ENCODE results near the gene TNFRSF12A. TPM values are rescaled to one million over a fixed set of nuclear protein-coding genes. Genes with fewer than 3 reads are reported as not detected.

Gene TNFRSF12A
- total and polyA plus RNA-seq, 2 of the 13 experiments (the other 11 are each of a cell fraction or from before 2014, with no cell fraction given) = 61.9 to 66.0 TPM

- TF ChIP-seq ZBTB33 (CRISPR knock-in tag; IDR thresholded peaks at IDR 0.05) = no peak
- TF ChIP-seq PRMT3 (CRISPR knock-in tag; IDR thresholded peaks at IDR 0.05; ENCODE audit: borderline replicate concordance, low read depth) = no peak
- no peak for TF ChIP-seq ATF4 (CRISPR knock-in tag; IDR thresholded peaks at IDR 0.05)
- no peak for TF ChIP-seq CREB3 (CRISPR knock-in tag; IDR thresholded peaks at IDR 0.05)
- no peak for TF ChIP-seq ZNF264 (CRISPR knock-in tag; IDR thresholded peaks at IDR 0.05)
- TF ChIP-seq SRSF9 (IDR thresholded peaks at IDR 0.05; ENCODE audit: borderline replicate concordance, insufficient read depth, low read depth, low read length, poor library complexity, severe bottlenecking) = no peak
- no peak for TF ChIP-seq ZEB1 (IDR thresholded peaks at IDR 0.05; ENCODE audit: insufficient replicate concordance, low read depth)
- TF ChIP-seq SRF (IDR thresholded peaks at IDR 0.05; ENCODE audit: low read depth, low read length) = no peak
- no peak for TF ChIP-seq RCOR2 (CRISPR knock-in tag; IDR thresholded peaks at IDR 0.05)
- TF ChIP-seq AFF4 (CRISPR knock-in tag; IDR thresholded peaks at IDR 0.05) = no peak
Measured at GRCh38 chr16:3068487-3068886, 48.3 kb downstream of the TNFRSF12A start (continued).

Data from HepG2 (cell line).